ENCODE data around the gene SNX32.
A peak's percentile ranks its signal among the peaks of the same experiment; 100 is the strongest.

Gene SNX32

GRCh38 chr11:65796726-65797601, 36.8 kb upstream of the SNX32 start:
- FAIRE-seq: no peak
- no peak for DNase-seq (ENCODE audit: insufficient read length, low spot score)

GRCh38 chr11:65797711-65798110, 36.1 kb upstream of the SNX32 start:
- FAIRE-seq (no peak), DNase-seq (ENCODE audit: insufficient read length, low spot score) (no peak)

- no peak for FAIRE-seq
Measured at GRCh38 chr11:65798882-65799281, 34.9 kb upstream of the SNX32 start.

GRCh38 chr11:65801153-65801987, 32.4 kb upstream of the SNX32 start:
- DNase-seq (ENCODE audit: insufficient read length, low spot score): no peak
- no peak for FAIRE-seq

More at GRCh38 chr11:65798882-65799281, 34.9 kb upstream of the SNX32 start:
- DNase-seq (ENCODE audit: insufficient read length, low spot score): no peak

GRCh38 chr11:65802841-65803240, 30.9 kb upstream of the SNX32 start:
- DNase-seq (ENCODE audit: insufficient read length, low spot score) (peak; percentile 62), FAIRE-seq (peak; percentile 79)

GRCh38 chr11:65803797-65804492, 29.8 kb upstream of the SNX32 start:
- no peak for DNase-seq (ENCODE audit: insufficient read length, low spot score)
- no peak for FAIRE-seq

- DNase-seq (ENCODE audit: insufficient read length, low spot score) (no peak), FAIRE-seq (no peak)
Measured at GRCh38 chr11:65806979-65807378, 26.8 kb upstream of the SNX32 start.

GRCh38 chr11:65808744-65809341, 24.9 kb upstream of the SNX32 start:
- FAIRE-seq (no peak), DNase-seq (ENCODE audit: insufficient read length, low spot score) (no peak)

GRCh38 chr11:65809496-65809895, 24.3 kb upstream of the SNX32 start:
- no peak for FAIRE-seq
- DNase-seq (ENCODE audit: insufficient read length, low spot score): no peak

- DNase-seq (ENCODE audit: insufficient read length, low spot score) (no peak), FAIRE-seq (no peak)
Measured at GRCh38 chr11:65810046-65810868, 23.5 kb upstream of the SNX32 start.

- FAIRE-seq: no peak
- DNase-seq (ENCODE audit: insufficient read length, low spot score): no peak
Measured at GRCh38 chr11:65811764-65812475, 21.8 kb upstream of the SNX32 start.

GRCh38 chr11:65814131-65814985, 19.4 kb upstream of the SNX32 start:
- FAIRE-seq (no peak), DNase-seq (ENCODE audit: insufficient read length, low spot score) (no peak)

- FAIRE-seq (no peak), DNase-seq (ENCODE audit: insufficient read length, low spot score) (no peak)
Measured at GRCh38 chr11:65814986-65815565, 18.7 kb upstream of the SNX32 start.

GRCh38 chr11:65816696-65817095, 17.1 kb upstream of the SNX32 start:
- DNase-seq (ENCODE audit: insufficient read length, low spot score) (no peak), FAIRE-seq (no peak)

- peak; percentile 39 for FAIRE-seq
- no peak for DNase-seq (ENCODE audit: insufficient read length, low spot score)
Measured at GRCh38 chr11:65817312-65817834, 16.4 kb upstream of the SNX32 start.

GRCh38 chr11:65817835-65818680, 15.7 kb upstream of the SNX32 start:
- DNase-seq (ENCODE audit: insufficient read length, low spot score) (peak; percentile 96), FAIRE-seq (peak; percentile 94)

- DNase-seq (ENCODE audit: insufficient read length, low spot score) (no peak), FAIRE-seq (no peak)
Measured at GRCh38 chr11:65821107-65821506, 12.7 kb upstream of the SNX32 start.
